Omental fat pad (tissue), 4 donors: ENCODE measurements around the gene CFTR. TPM values are rescaled to one million over a fixed set of nuclear protein-coding genes. Genes with fewer than 3 reads are reported as not detected.

ENCODE experiments used
- ATAC-seq: fragments of 150-250 bp; one replicate; pipeline ENCODE4 v1.9.1; 2016; ENCODE audit warnings: mild to moderate bottlenecking, moderate library complexity; ENCODE audit not compliant: low FRiP score
- DNase-seq: peaks from one replicate; pipeline ENCODE4 v3.0.0-alpha.2; 2019; ENCODE audit warnings: low spot score
- CTCF ChIP-seq, 3 donors: fragments of 450-650 bp; IDR thresholded peaks; one replicate each; pipeline ENCODE4 v1.5.1; 2016 to 2017; ENCODE audit warnings: antibody characterized with exemption in 3 of 3, mild to moderate bottlenecking in 3 of 3, moderate library complexity in 2 of 3
- total RNA-seq, 4 donors: library from RNA; depleted of rRNA; stranded (reverse); fragments of >200 nt; gene quantifications; one replicate each; pipeline ENCODE4 v1.1.0, GENCODE V29; 2016

CFTR gene
- total RNA-seq, 4 donors from 2014 or later = 0.32 to 7.1 (median 1.3) TPM

- DNase-seq (no peak), ATAC-seq (no peak)
- TF ChIP-seq CTCF (IDR thresholded peaks at IDR 0.05) = no peak
Observed at GRCh38 chr7:117665368-117665767, 185.5 kb downstream of the CFTR start.

- DNase-seq (no peak), ATAC-seq (no peak)
- TF ChIP-seq CTCF (IDR thresholded peaks at IDR 0.05) = no peak
Observed at GRCh38 chr7:117666031-117666430, 186.2 kb downstream of the CFTR start.

- TF ChIP-seq CTCF (IDR thresholded peaks at IDR 0.05) = no peak
- ATAC-seq = no peak
- DNase-seq = no peak
Observed at GRCh38 chr7:117666689-117667088, 186.9 kb downstream of the CFTR start.

GRCh38 chr7:117667456-117667855, 187.6 kb downstream of the CFTR start:
- ATAC-seq = no peak
- TF ChIP-seq CTCF (IDR thresholded peaks at IDR 0.05) = no peak

GRCh38 chr7:117669818-117670217, 190.0 kb downstream of the CFTR start:
- TF ChIP-seq CTCF (IDR thresholded peaks at IDR 0.05) = no peak
- no peak for ATAC-seq
- no peak for DNase-seq

More at GRCh38 chr7:117667456-117667855, 187.6 kb downstream of the CFTR start:
- DNase-seq = no peak

GRCh38 chr7:117672453-117672852, 192.6 kb downstream of the CFTR start:
- DNase-seq = no peak
- TF ChIP-seq CTCF (IDR thresholded peaks at IDR 0.05) = no peak
- no peak for ATAC-seq

GRCh38 chr7:117673367-117673766, 193.5 kb downstream of the CFTR start:
- TF ChIP-seq CTCF (IDR thresholded peaks at IDR 0.05) = no peak
- ATAC-seq = no peak
- no peak for DNase-seq
